HL-60 (cell line): ENCODE data around the gene ZNF213.
"Not testable (repeated sequence)": the region's sequence is repeated elsewhere in the genome, so short reads cannot be mapped to it uniquely, and the experiment has no call there.

Experiments used
- CTCF ChIP-seq: IDR thresholded peaks from one replicate; pipeline ENCODE4 v1.5.1; 2011; ENCODE audit warnings: low read length, control low read depth, inconsistent platforms; ENCODE audit not compliant: insufficient read depth
- GABPA ChIP-seq: IDR thresholded peaks from 2 replicates; pipeline ENCODE4 v1.6.1; 2012; ENCODE audit warnings: low read depth
- POLR2AphosphoS5 ChIP-seq: IDR thresholded peaks from 2 replicates; pipeline ENCODE4 v1.6.1; 2012; ENCODE audit warnings: low read depth
- SPI1 ChIP-seq: IDR thresholded peaks from 2 replicates; pipeline ENCODE4 v1.6.1; 2012; ENCODE audit warnings: low read depth, mild to moderate bottlenecking, borderline replicate concordance
- TF ChIP-seq, protein P1 (sequence below): IDR thresholded peaks from 2 replicates; pipeline ENCODE4 v1.6.1; 2012; ENCODE audit warnings: low read depth; ENCODE audit not compliant: insufficient replicate concordance

GRCh38 chr16:3182293-3182607 is 47.4 kb downstream of the ZNF213 start:
- not testable (repeated sequence) for TF ChIP-seq POLR2AphosphoS5, CTCF, GABPA, SPI1
- TF ChIP-seq, protein P1, sequence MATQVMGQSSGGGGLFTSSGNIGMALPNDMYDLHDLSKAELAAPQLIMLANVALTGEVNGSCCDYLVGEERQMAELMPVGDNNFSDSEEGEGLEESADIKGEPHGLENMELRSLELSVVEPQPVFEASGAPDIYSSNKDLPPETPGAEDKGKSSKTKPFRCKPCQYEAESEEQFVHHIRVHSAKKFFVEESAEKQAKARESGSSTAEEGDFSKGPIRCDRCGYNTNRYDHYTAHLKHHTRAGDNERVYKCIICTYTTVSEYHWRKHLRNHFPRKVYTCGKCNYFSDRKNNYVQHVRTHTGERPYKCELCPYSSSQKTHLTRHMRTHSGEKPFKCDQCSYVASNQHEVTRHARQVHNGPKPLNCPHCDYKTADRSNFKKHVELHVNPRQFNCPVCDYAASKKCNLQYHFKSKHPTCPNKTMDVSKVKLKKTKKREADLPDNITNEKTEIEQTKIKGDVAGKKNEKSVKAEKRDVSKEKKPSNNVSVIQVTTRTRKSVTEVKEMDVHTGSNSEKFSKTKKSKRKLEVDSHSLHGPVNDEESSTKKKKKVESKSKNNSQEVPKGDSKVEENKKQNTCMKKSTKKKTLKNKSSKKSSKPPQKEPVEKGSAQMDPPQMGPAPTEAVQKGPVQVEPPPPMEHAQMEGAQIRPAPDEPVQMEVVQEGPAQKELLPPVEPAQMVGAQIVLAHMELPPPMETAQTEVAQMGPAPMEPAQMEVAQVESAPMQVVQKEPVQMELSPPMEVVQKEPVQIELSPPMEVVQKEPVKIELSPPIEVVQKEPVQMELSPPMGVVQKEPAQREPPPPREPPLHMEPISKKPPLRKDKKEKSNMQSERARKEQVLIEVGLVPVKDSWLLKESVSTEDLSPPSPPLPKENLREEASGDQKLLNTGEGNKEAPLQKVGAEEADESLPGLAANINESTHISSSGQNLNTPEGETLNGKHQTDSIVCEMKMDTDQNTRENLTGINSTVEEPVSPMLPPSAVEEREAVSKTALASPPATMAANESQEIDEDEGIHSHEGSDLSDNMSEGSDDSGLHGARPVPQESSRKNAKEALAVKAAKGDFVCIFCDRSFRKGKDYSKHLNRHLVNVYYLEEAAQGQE: not testable (repeated sequence)
